Fibroblast of lung (primary cell): ENCODE data around the gene HS6ST2. TPM values are rescaled to one million over a fixed set of nuclear protein-coding genes. Genes with fewer than 3 reads are reported as not detected.

Experiments used
- DNase-seq, 2 donors: peaks; one replicate each; pipeline versions ENCODE4 v3.0.0 to v3.0.0-alpha.2; 2010; ENCODE audit warnings: low read depth in 2 of 2
- H2AFZ ChIP-seq: 2 replicates; pipeline ENCODE4 v1.5.1; 2012; ENCODE audit warnings: low read length, control low read depth, inconsistent platforms
- H3K27ac ChIP-seq: 2 replicates; pipeline ENCODE4 v1.5.1; 2011; ENCODE audit warnings: low read length, control low read depth; ENCODE audit not compliant: insufficient read depth
- H3K27me3 ChIP-seq: 2 replicates; pipeline ENCODE4 v1.5.1; 2011; ENCODE audit warnings: mild to moderate bottlenecking, low read length; ENCODE audit not compliant: control insufficient read depth, insufficient read depth
- H3K36me3 ChIP-seq: 2 replicates; pipeline ENCODE4 v1.5.1; 2011; ENCODE audit warnings: low read length; ENCODE audit not compliant: control insufficient read depth, insufficient read depth
- H3K4me1 ChIP-seq: 2 replicates; pipeline ENCODE4 v1.5.1; 2011; ENCODE audit warnings: low read length; ENCODE audit not compliant: control insufficient read depth, insufficient read depth; ENCODE audit errors: extremely low read depth
- H3K4me2 ChIP-seq: 2 replicates; pipeline ENCODE4 v1.5.1; 2011; ENCODE audit warnings: low read length, control low read depth; ENCODE audit not compliant: insufficient read depth; ENCODE audit errors: extremely low read depth
- H3K4me3 ChIP-seq, 4 experiments: fragments of 200-600 bp in 1 of 4; sonication (generic) in 1 of 4; replicated peaks in 1 of 4; 2 replicates each; pipeline ENCODE4 v1.5.1; 2011 to 2016; ENCODE audit warnings: low read length in 4 of 4, low read depth in 3 of 4, mild to moderate bottlenecking in 3 of 4, control low read depth in 2 of 4, inconsistent platforms in 1 of 4, mixed read lengths in 1 of 4; ENCODE audit not compliant: insufficient read depth in 1 of 4; ENCODE audit errors: control extremely low read depth in 1 of 4
- H3K79me2 ChIP-seq: 2 replicates; pipeline ENCODE4 v1.5.1; 2012; ENCODE audit warnings: mild to moderate bottlenecking, low read length, inconsistent platforms; ENCODE audit not compliant: control insufficient read depth, insufficient read depth
- H3K9ac ChIP-seq: 2 replicates; pipeline ENCODE4 v1.5.1; 2011; ENCODE audit warnings: mild to moderate bottlenecking, low read length, control low read depth; ENCODE audit not compliant: insufficient read depth
- H3K9me3 ChIP-seq: 2 replicates; pipeline ENCODE4 v1.5.1; 2012; ENCODE audit warnings: low read depth, low read length; ENCODE audit not compliant: control insufficient read depth, insufficient read depth
- H4K20me1 ChIP-seq: 2 replicates; pipeline ENCODE4 v1.5.1; 2011; ENCODE audit warnings: low read length; ENCODE audit not compliant: control insufficient read depth, insufficient read depth; ENCODE audit errors: extremely low read depth
- CTCF ChIP-seq, 2 donors: IDR thresholded peaks in 1 of 2; conservative IDR thresholded peaks in 1 of 2; 1 replicate in 1 of 2; 2 replicates in 1 of 2; pipeline ENCODE4 v1.5.1; 2011 to 2012; ENCODE audit warnings: low read length in 2 of 2, control low read depth in 1 of 2, inconsistent platforms in 1 of 2, low read depth in 1 of 2, mild to moderate bottlenecking in 1 of 2
- EZH2 ChIP-seq: IDR thresholded peaks from 2 replicates; pipeline ENCODE4 v1.5.1; 2012; ENCODE audit warnings: low read length, control low read depth, mild to moderate bottlenecking; ENCODE audit errors: missing control alignments
- polyA plus RNA-seq, 2 donors: library from polyadenylated mRNA; depleted of rRNA in 1 of 2; stranded (reverse) in 1 of 2; unstranded in 1 of 2; fragments of >200 nt; gene quantifications; 2 replicates each; pipeline ENCODE4 v1.2.1, GENCODE V29; 2011 to 2012; ENCODE audit warnings: missing spikeins in 1 of 2
- total RNA-seq: library from RNA; depleted of rRNA; stranded (reverse); fragments of >200 nt; gene quantifications from 2 replicates; pipeline ENCODE4 v1.2.1, GENCODE V29; 2014

HS6ST2 gene
- total and polyA plus RNA-seq, 2 donors (not counting 1 experiment from before 2014, with no cell fraction given) = 0.01 to 0.17 TPM

GRCh38 chrX:132786217-132786616 is 172.2 kb downstream of the HS6ST2 start:
- H4K20me1 ChIP-seq = no peaks in the 10 kb centered on the region
- TF ChIP-seq CTCF (conservative IDR thresholded peaks at IDR 0.05 in 1 of 2, IDR thresholded peaks at IDR 0.05 in 1 of 2; ENCODE audit: low read depth in 1 of 2, low read length in 2 of 2) (no peak), EZH2 (no peak)
- no peaks in the 10 kb centered on the region for H3K79me2 ChIP-seq
- peak; percentile 28 to 48 for DNase-seq
- H2AFZ ChIP-seq = no peak overlapping the region
- no peak overlapping the region for H3K27ac ChIP-seq
- no peaks in the 10 kb centered on the region for H3K4me1 ChIP-seq
- H3K4me2 ChIP-seq = no peak overlapping the region
- H3K4me3 ChIP-seq = no peak overlapping the region
- H3K9ac ChIP-seq = no peak overlapping the region
- H3K27me3 ChIP-seq = no peaks in the 10 kb centered on the region
- no peaks in the 10 kb centered on the region for H3K36me3 ChIP-seq
- H3K9me3 ChIP-seq = no peaks in the 10 kb centered on the region

DNA sequence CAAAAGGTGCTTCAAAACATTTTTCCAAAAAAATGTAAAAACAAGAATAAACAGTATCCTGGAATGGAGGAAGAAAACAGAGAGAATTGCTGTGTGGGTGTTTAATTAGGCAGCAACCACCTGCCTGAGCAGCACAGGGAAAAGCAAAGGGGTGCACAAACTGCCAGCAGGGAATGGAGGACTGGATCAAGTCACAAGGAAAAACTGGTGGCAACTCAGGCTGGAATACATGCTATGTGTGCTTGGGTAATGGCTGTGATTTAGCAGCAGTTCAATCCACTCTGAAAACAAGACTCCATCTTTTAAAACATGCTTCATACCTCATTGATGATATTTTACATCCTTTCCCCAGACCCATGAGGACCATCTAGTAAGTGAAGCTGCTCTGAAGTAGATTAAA is 179.5 kb downstream of the HS6ST2 start:
- H3K4me2 ChIP-seq = no peak overlapping the region
- no peaks in the 10 kb centered on the region for H3K79me2 ChIP-seq
- no peaks in the 10 kb centered on the region for H3K9me3 ChIP-seq
- no peak for DNase-seq
- no peak overlapping the region for H2AFZ ChIP-seq
- no peak for TF ChIP-seq EZH2
- TF ChIP-seq CTCF (conservative IDR thresholded peaks at IDR 0.05 in 1 of 2, IDR thresholded peaks at IDR 0.05 in 1 of 2; ENCODE audit: low read depth in 1 of 2, low read length in 2 of 2) = no peak
- no peaks in the 10 kb centered on the region for H3K27me3 ChIP-seq
- no peaks in the 10 kb centered on the region for H4K20me1 ChIP-seq
- H3K27ac ChIP-seq = no peak overlapping the region
- H3K36me3 ChIP-seq = no peaks in the 10 kb centered on the region
- no peak overlapping the region for H3K4me3 ChIP-seq
- no peak overlapping the region for H3K9ac ChIP-seq
- no peaks in the 10 kb centered on the region for H3K4me1 ChIP-seq

GRCh38 chrX:132776486-132777210 is 181.8 kb downstream of the HS6ST2 start:
- H2AFZ ChIP-seq = no peak overlapping the region
- peak in 1 of 2 donors; percentile 4 for DNase-seq
- no peak for TF ChIP-seq CTCF (conservative IDR thresholded peaks at IDR 0.05 in 1 of 2, IDR thresholded peaks at IDR 0.05 in 1 of 2; ENCODE audit: low read depth in 1 of 2, low read length in 2 of 2)
- no peak for TF ChIP-seq EZH2
- H3K4me1 ChIP-seq = no peaks in the 10 kb centered on the region
- no peak overlapping the region for H3K4me3 ChIP-seq
- H3K4me2 ChIP-seq = no peak overlapping the region
- H3K36me3 ChIP-seq = no peaks in the 10 kb centered on the region
- H3K27ac ChIP-seq = no peak overlapping the region
- H3K27me3 ChIP-seq = no peaks in the 10 kb centered on the region
- no peaks in the 10 kb centered on the region for H3K9me3 ChIP-seq
- H3K9ac ChIP-seq = no peak overlapping the region
- no peaks in the 10 kb centered on the region for H3K79me2 ChIP-seq
- no peaks in the 10 kb centered on the region for H4K20me1 ChIP-seq
